ENCODE data around the gene DIPK1B. TPM values are rescaled to one million over a fixed set of nuclear protein-coding genes. Genes with fewer than 3 reads are reported as not detected.

DIPK1B gene
- total and polyA plus RNA-seq, 10 of the 15 experiments (the other 5 are each of a cell fraction or from before 2014, with no cell fraction given), result 0.08 to 0.28 (median 0.13) TPM; not detected in 3

- ChIA-PET SMC1A (ENCODE audit: uncharacterized antibody, unreplicated experiment) (no interaction called here), CTCF (no interaction called here), POLR2A (no interaction called here), RAD21 (ENCODE audit: unreplicated experiment) (no interaction called here)
- Histone ChIP-seq H4K20me1 (ENCODE audit: control insufficient read depth, insufficient read depth) (no peaks in the 10 kb centered on the region), H3K9me3 (replicated peaks; ENCODE audit: control insufficient read depth, insufficient read depth, low read length) (no peaks in the 10 kb centered on the region), H3K36me3 (ENCODE audit: control insufficient read depth in 2 of 2, insufficient read depth in 2 of 2, low read length in 1 of 2) (no peaks in the 10 kb centered on the region), H3K27me3 (replicated peaks in 1 of 2; ENCODE audit: control insufficient read depth in 2 of 2, insufficient read depth in 2 of 2, low read length in 1 of 2) (peaks cover 4 to 10% of the 10 kb centered on the region in 2 experiments; a peak in 3 of 4 replicates), H3K27ac (ENCODE audit: control insufficient read depth, insufficient read depth) (no peak overlapping the region), H3K4me3 (no peak overlapping the region), H3K4me2 (ENCODE audit: control insufficient read depth, insufficient read depth) (0 out of 2 replicates have a peak overlapping the region, but pooled peaks have one; percentile 11), H3K4me1 (ENCODE audit: control insufficient read depth, insufficient read depth, low read length) (no peaks in the 10 kb centered on the region), H3K9ac (ENCODE audit: control insufficient read depth, insufficient read depth, low read length) (no peak overlapping the region), H3K79me2 (ENCODE audit: control insufficient read depth, insufficient read depth, low read length) (no peaks in the 10 kb centered on the region), H2AFZ (ENCODE audit: control insufficient read depth, low read depth, low read length) (no peak overlapping the region)
- in situ Hi-C loops (cut with MboI), result no loop called here
- DNase-seq (ENCODE audit: low read depth, low spot score), result no peak
- intact Hi-C loops (cut with micrococcal nuclease; ENCODE audit: unreplicated experiment), result no loop called here
- no TSS peak for BruUV-seq (replicated peaks)
- ATAC-seq, result peak; percentile 15; the same call in 2 of the 3 replicates
- no peak for FAIRE-seq
- WGBS (ENCODE audit: insufficient coverage, insufficient replicate concordance, low lambda C conversion rate, missing lambda C conversion rate), result 17% methylated on average over 36 of the region's 49 CpGs
- peak in 2 of 3 experiments; percentile 11 to 13; a peak in 1 of 6 replicates for TF ChIP-seq CTCF (IDR thresholded peaks at IDR 0.05 in 2 of 3, conservative IDR thresholded peaks at IDR 0.05 in 1 of 3; ENCODE audit: control insufficient read depth in 2 of 3, extremely low read depth in 1 of 3, insufficient read depth in 1 of 3, low read depth in 3 of 3, low read length in 3 of 3)
- TF ChIP-seq, protein P1, sequence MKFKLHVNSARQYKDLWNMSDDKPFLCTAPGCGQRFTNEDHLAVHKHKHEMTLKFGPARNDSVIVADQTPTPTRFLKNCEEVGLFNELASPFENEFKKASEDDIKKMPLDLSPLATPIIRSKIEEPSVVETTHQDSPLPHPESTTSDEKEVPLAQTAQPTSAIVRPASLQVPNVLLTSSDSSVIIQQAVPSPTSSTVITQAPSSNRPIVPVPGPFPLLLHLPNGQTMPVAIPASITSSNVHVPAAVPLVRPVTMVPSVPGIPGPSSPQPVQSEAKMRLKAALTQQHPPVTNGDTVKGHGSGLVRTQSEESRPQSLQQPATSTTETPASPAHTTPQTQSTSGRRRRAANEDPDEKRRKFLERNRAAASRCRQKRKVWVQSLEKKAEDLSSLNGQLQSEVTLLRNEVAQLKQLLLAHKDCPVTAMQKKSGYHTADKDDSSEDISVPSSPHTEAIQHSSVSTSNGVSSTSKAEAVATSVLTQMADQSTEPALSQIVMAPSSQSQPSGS (IDR thresholded peaks at IDR 0.05; ENCODE audit: low read length), result no peak
These were observed 47.2 kb upstream of the DIPK1B start for GRCh38 chr9:136665111-136665703.

Data from GM12878 (cell line).